HG03442 (cell line): ENCODE results near the gene GTPBP2.
"Not testable (repeated sequence)": the region's sequence is repeated elsewhere in the genome, so short reads cannot be mapped to it uniquely, and the experiment has no call there.

ENCODE experiments used
- ATAC-seq: cut with Tn5 transposase; IDR thresholded peaks from one replicate; pipeline ENCODE4 v1.9.1; 2021; ENCODE audit warnings: mild to moderate bottlenecking, moderate library complexity; ENCODE audit not compliant: unreplicated experiment

GTPBP2 gene

DNA sequence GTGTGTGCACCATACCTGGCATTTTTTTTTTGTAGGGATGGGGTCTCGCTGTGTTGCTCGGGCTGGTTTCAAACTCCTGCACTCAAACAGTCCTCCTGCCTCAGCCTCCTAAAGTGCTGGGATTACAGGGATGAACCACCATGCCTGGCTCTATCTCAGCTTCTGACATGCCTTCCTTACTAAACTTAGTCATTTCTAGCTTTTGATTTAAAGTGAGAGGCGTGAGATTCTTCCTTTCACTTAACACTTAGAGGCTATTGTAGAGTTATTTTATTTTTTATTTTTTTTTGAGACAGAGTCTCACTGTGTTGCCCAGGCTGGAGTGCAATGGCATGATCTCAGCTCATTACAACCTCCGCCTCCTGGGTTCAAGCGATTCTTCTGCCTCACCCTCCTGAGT lies 33.9 kb upstream of the GTPBP2 start:
- ATAC-seq = not testable (repeated sequence)

DNA sequence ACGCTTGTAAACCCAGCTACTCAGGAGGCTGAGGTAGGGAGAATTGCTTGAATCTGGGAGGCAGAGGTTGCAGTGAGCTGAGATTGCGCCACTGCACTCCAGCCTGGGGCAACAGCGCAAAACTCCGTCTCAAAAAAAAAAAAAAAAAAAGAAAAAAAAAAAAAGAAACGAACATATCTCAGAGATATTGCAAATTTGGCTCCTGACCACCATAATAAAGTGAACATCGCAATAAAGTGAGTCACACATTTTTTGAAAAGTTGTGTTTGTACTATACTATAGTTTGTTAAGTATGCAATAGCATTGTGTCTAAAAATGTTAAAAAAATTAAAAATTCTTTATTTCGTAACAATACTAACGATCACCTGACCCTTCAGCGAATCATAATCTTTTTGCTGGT lies 29.1 kb upstream of the GTPBP2 start:
- no peak for ATAC-seq

DNA sequence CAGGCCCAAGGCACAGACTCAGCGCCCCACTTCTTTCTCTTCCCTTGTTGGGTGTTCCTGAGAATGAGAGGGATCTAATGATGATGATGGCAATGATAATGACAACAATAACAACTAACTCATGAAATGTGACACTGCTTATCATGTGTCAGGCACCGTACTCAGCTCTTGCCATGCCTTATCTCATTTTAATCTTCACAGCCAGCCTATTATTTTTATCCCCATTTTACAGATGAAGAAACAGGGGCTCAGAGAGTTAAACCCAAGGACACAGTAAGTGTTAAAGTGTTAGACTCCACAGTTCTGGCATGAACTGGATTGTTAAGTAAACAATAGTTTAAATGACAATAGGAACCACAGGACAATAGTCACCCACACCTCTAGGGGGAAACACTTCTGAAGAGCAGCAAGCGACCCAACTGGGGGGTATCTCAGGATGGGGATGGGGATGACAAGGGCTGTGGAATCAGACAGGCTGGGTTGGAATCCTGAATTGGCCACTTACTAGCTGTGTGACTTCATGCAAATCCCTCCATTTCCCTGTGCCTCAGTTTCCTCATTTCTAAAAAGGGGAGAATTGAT lies 28.2 kb upstream of the GTPBP2 start:
- ATAC-seq = no peak

DNA sequence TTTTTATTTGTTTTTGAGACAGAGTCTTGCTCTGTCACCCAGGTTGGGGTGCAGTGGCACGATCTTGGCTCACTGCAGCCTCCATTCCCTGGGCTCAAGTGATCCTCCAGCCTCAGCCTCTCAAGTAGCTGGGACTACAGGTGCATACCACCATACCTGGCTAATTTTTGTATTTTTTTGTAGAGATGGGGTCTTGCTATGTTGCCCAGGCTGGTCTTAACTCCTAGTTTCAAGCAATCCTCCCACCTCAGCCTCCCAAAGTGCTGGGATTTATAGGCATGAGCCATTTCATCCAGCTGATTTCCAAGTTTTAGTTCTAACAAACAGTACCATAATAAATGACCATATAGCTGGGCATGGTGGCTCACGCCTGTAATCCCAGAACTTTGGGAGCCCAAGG lies 23.8 kb upstream of the GTPBP2 start:
- not testable (repeated sequence) for ATAC-seq

DNA sequence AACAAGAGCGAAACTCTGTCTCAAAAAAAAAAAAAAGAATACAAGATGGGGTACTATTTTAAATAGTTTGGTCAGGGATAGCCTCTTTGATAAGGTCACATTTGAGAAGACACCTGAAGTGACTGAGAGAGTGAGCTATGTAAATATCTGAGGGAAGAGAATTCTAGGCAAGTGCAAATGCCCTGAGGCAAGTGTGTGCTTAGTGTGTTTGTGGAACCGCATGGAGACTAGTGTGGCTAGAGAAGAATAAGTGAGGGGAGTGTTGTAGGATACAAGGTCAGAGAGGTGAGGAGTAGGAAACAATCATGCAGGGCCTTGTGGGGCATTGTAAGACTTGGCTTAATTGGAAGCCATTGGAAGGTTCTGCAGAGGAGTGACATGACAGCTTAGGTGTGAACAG lies 19.2 kb upstream of the GTPBP2 start:
- no peak for ATAC-seq

DNA sequence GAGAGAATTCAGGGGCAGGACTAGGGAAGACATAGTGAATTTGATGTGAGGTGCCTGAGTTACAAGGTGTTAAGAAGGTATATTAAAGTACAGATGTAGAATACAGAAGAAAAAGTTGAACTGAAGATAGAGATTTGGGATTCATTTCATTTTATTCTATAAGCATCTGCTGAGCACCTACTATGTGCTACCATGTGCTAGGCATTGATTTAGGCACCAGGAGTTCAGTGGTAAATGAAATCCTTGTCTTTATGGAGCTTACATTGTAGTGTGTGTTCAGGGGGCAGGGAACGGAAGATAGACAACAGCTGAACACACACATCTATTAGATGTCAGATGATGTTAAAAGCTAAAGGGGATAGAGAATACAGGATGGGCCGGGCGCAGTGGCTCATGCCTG lies 18.5 kb upstream of the GTPBP2 start:
- ATAC-seq = no peak

DNA sequence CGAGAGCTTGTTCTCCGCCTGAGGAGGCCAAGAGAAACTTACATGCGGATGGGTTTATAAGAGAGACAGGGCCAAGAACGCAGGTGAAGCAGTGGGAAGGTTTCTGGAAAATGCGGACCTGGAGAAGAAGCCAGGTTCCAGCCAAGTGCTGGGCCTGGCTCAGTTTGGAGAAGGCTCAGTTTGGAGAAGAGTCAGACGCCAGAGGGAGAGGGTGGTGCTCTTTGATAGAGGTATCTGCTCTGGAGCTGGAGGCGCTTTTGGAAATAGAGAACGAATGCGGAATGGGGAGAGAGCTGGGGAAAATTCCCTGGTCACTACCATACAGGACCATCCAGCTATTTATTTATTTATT lies 16.5 kb upstream of the GTPBP2 start:
- no peak for ATAC-seq

DNA sequence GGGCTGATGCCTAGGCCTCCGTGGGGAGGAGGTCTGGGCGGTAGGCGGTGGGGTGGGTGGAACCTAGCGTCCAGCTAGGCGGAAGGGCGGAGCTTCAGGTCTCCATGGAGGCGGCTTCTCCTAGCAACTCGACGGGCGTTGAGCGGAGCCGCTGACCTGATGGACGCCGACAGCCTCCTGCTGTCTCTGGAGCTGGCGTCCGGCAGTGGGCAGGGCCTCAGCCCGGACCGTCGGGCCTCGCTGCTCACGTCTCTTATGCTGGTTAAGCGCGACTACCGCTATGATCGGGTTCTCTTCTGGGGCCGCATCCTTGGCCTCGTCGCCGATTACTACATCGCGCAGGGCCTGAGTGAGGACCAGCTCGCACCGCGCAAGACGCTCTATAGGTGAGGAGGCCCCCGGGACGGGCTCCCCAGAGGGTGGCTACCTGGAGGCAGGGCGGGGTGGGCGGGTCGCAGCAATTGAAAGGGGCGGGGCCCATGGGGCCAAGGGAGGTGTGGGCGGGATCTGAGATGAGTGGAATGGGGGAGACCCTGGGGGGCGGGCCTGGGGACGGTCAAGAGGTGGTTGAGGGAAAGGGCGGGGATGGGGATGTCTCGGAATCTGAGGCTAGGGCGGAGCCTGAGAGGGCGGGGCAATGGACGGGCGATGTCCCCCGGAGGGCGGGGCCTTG lies 16.0 kb upstream of the GTPBP2 start, which contains the start of gene RSPH9:
RSPH9 (plus strand) TSS at position 97 of the 673 bp plus-strand sequence; CDS start at position 160, 63 bp downstream.
- ATAC-seq = no peak

DNA sequence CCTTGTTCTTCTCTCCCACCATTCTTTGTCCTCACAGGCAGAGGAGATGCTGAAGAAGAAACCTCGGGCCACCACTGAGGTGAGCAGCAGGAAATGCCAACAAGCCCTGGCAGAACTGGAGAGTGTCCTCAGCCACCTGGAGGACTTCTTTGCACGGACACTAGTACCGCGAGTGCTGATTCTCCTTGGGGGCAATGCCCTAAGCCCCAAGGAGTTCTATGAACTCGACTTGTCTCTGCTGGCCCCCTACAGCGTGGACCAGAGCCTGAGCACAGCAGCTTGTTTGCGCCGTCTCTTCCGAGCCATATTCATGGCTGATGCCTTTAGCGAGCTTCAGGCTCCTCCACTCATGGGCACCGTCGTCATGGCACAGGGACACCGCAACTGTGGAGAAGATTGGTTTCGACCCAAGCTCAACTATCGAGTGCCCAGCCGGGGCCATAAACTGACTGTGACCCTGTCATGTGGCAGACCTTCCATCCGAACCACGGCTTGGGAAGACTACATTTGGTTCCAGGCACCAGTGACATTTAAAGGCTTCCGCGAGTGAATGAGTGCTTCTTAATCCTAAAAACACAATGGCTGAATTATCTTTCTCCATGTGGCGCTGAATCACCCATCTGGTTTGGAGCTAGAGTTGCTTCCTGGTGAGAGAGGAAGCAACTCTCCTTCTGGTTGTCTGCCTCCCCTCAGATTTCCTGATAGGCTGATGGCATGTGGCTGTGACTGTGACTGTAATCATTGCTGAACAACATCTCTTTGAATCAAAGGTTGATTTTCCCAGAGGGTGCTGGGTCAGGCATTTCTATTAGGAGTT lies 11.1 kb upstream of the GTPBP2 start:
- ATAC-seq = no peak

DNA sequence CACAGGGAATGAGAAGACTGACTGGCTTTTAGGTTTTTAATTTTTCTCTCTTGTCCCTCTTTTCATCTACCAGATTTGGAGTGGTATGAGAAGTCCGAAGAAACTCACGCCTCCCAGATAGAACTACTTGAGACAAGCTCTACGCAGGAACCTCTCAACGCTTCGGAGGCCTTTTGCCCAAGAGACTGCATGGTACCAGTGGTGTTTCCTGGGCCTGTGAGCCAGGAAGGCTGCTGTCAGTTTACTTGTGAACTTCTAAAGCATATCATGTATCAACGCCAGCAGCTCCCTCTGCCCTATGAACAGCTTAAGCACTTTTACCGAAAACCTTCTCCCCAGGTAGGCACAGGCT lies 7.2 kb upstream of the GTPBP2 start:
- no peak for ATAC-seq

DNA sequence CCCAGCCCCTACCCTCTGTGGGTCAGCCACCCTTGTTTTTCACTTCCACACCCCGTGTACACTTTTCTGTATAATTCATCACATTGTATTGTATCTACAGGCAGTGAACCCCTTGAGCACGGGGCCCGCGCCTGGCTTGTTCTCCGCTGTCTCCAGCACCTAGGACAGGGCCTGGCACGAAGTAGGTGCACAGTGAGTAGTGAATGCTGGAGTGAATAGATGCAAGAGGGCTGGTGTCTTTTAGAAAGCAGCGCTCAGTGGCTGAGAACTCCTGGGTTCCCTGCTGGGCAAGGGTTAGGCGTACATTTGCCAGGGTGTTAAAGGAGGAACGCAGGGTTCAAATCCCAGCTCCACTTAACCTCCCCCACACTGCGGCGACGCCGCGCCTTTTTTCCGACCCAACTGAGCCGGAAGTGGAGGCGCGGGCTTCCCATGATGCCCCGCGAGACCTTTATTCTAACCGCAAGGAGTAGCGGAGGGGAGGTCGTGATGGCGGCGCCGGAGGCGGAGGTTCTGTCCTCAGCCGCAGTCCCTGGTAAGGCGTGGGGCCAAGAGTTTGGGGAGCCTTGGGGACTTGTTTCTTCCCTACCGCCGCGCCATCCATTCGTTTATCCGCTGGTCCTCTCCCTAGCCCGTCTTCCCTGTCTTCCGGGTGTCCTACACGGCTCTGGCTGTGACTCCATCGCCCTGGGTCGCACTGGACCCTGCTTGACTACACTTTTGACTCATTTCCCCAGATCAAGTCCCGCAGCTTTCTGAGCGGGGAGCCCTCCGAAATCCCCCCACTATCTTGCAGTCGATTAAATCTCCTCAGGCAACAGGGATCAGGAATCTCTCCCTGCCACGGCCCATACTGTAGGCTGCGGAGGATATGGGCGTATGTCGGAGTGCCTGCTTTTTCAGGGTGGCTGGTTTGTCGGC lies 6.6 kb upstream of the GTPBP2 start, which contains the start of gene MAD2L1BP:
MAD2L1BP (plus strand) TSS at position 454 of the 921 bp plus-strand sequence; CDS start at position 490, 36 bp downstream.
- peak; percentile 74 for ATAC-seq

DNA sequence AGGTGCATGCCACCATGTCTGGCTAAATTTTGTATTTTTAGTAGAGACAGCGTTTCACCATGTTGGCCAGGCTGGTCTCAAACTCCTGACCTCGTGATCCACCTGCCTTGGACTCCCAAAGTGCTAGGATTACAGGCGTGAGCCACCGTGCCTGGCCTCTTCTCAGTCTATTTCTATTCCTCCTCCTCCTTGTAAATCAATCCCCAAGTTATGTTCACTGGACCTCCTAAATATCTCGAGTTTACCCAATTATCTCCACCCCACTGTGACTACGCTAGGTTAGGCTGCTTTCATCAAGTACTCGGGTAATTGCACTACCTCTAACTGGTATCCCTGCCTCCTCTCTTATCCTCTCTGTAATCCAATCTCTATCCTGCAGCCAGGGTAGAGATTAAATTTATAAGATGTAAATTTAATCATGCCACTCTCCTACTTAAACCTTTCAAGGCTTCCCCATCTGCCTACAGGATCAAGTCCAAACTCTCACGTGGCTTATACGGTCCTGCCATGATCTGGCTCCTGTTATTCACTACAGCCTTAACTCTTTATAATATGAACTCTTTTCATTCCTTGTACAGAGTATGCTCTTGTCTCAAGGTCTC lies 5.7 kb upstream of the GTPBP2 start:
- no peak for ATAC-seq

DNA sequence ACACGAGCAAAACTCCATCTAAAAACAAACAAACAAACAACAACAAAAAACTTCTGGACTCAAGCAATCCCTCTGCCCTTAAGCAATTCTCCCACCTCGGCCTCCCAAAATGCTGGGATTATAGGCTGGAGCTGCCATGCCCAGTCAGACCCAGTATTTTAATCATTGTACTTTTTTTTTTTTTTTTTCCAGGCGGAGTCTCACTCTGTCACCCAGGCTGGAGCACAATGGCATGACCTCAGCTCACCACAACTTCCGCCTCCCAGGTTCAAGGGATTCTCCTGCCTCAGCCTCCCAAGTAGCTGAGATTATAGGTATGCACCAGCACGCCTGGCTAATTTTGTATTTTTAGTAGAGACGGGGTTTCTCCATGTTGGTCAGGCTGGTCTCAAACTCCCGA lies 3.9 kb upstream of the GTPBP2 start:
- not testable (repeated sequence) for ATAC-seq

DNA sequence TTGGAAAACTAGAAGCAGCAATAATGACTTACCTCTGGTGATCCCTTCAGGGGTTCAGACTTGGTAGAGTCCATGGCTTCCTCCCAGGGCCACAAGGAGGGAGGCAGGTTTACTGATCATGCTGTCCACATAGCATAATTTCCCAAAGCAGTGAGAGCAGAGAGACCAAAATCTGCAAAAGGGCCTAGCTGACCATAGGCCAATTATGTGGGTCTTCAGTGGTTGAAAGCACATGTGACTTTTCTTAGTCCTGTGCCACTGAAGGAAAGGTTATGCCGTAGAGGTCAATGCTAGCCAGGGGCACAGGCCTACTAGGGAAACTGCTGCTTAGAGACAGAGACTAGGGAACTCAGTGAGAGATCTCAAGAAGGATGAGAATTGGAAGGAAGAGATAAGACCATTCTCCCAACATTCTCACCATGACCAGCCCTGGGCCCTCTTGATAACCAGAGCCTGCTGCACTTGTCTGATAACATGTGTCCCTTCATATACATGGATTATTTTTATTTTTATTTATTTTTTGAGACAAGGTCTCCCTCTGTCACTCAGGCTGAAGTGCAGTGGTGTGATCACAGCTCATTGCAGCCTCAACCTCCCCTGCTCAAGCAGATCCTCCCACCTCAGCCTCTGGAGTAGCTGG lies 2.0 kb upstream of the GTPBP2 start:
- ATAC-seq = no peak

DNA sequence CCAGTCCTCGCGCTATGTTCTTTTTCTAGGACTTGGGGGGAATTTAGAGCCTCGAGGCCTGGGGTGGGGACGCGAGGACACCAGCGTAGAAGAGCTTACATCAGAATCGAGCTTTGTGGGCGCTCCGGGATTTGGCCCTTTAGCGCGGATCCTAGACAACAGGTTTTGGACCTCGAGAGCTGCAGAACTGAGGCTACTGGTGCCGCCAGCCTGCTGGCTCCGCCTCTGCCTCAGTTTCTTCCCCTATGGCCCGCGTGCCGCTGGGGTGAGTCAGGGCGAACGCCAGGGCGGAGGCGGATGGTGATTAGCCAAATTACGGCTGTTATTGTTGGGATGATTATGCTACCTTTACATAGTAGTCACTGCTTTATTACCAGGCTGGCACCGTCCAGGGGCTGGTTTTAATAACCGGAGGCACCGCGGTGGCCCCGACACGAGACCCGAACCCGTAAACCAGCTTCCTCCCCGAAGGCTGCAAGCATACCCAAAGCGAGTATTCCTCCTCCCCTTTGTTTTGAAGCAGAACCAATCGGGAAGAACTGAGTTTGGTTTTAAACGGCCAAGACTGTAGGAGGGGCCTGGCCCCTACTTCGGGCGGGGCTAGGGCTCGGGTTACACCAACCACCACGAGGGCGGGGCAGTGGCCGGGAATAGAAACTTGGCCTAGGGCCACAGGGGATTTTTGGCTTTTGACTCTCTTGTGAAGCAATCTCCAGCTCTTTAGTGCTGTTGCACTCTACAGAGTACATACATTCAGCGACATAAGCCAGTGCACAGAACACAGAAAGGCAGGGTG lies 639 bp upstream of the GTPBP2 start:
- ATAC-seq = peak; percentile 53

DNA sequence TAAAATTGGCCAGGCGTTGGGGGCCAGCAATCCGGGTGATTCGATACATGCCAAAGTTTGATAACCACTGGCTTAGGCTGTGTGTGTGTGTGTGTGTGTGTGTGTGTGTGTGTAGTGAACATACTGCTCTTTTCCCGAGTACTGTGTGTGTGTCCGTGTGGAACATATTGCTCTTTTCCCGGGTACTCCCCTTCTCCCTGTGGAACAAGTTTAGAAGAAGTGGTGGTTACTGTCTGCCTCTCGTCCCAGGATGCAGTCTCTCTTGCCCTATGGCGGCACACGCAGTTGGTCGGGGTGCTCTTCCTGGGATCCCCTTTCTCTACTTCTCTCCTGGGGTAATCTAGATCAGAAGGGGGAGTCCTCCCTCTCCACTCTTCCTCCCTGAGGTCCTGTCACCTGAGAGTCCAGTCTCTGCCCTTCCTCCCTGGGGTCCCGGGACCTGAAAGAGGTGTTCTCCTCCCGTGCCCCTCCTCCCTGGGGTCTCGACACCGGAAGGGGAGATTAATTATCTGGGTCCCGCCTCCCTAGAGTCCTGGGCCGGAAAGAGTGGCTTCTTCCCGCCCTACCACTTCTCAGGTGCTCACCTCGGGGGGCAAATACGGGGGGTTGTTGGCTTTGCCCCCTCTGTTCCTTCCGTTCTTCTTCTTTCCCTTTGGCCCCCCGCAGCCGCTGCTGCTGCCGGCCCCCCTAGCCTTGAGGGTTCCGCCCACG lies 516 bp downstream of the GTPBP2 start:
- no peak for ATAC-seq

DNA sequence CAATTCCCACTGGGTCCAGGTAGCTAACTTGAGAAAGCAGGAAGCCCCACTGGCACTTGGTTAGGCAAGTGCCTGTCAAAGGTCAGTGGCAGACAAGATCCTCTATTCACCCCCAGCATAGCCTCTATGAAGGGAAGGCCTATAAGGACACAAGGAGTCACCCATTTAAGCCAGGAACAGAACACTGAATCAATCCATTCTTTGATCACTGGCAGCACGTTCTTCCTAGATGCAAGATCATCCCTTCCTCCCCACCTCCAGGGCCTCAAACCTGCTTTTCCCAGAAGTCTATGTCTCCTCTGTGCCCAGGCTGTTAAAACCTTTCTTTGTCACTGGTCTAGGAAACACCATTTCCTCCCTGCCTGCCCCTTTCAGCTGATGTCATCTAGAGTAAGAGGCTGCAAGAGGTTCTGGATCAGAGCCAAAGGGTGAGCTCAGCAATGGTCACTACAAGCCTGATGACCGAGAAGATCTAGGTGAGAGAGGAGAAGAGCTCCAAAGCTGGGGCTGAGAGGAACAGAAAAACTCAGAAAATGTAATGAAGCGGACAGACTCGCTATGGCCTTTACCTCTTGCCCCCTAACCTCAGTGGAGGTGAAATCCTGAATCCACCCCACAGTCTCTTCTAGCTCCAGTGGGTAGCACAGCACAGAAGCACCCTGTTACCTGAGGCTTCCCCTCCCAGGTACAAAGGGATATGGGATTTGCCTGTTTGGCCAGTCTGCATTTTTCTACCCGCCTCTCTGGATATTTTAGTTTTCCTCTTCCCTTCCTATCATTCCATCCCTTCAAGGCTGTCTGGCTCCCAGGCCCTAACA lies 1.8 kb downstream of the GTPBP2 start:
- ATAC-seq = no peak
